Calu3 (cell line): ENCODE results near the gene NNMT. TPM values are rescaled to one million over a fixed set of nuclear protein-coding genes. Genes with fewer than 3 reads are reported as not detected.

Experiments used
- BruUV-seq: library from RNA; stranded (reverse); fragments of 400-500 nt; replicated peaks from 2 replicates; lab custom pipeline; 2021; lab: Mats Ljungman, UMichigan
- CTCF ChIA-PET: fragments of 300-600 bp; sonication (Branson Sonifier 250); formaldehyde crosslinking; loops from one replicate; lab custom pipeline; 2022; ENCODE audit warnings: antibody characterized with exemption; lab: Charles Lee
- DNase-seq: peaks from one replicate; pipeline ENCODE4 v3.0.0; 2022
- H3K27ac Mint-ChIP-seq: one replicate; pipeline ENCODE4 v1.8.0; 2022; ENCODE audit warnings: mixed read lengths; ENCODE audit not compliant: unreplicated experiment
- H3K27me3 Mint-ChIP-seq: one replicate; pipeline ENCODE4 v1.8.0; 2022; ENCODE audit warnings: mixed read lengths; ENCODE audit not compliant: unreplicated experiment
- H3K36me3 Mint-ChIP-seq: one replicate; pipeline ENCODE4 v1.8.0; 2022; ENCODE audit warnings: mild to moderate bottlenecking, moderate library complexity, mixed read lengths; ENCODE audit not compliant: insufficient read depth, unreplicated experiment
- H3K4me1 Mint-ChIP-seq: one replicate; pipeline ENCODE4 v1.8.0; 2022; ENCODE audit warnings: mild to moderate bottlenecking, low read depth, mixed read lengths; ENCODE audit not compliant: unreplicated experiment
- H3K4me3 Mint-ChIP-seq: one replicate; pipeline ENCODE4 v1.8.0; 2022; ENCODE audit warnings: mild to moderate bottlenecking, low read depth, moderate library complexity, mixed read lengths; ENCODE audit not compliant: unreplicated experiment
- H3K9me3 Mint-ChIP-seq: one replicate; pipeline ENCODE4 v1.8.0; 2022; ENCODE audit warnings: low read depth, mixed read lengths; ENCODE audit not compliant: unreplicated experiment
- CTCF ChIP-seq: fragments of 200-600 bp; IDR thresholded peaks from one replicate; pipeline ENCODE4 v1.8.0; 2022; ENCODE audit warnings: antibody characterized with exemption; ENCODE audit not compliant: unreplicated experiment
- intact Hi-C: fragments of 100-400 bp; cut with micrococcal nuclease; formaldehyde crosslinking; loops from one replicate; pipeline ENCODE4 v1.10.0; 2022; ENCODE audit not compliant: unreplicated experiment
- total RNA-seq: library from RNA; stranded (reverse); gene quantifications from 2 replicates; pipeline ENCODE4 v1.2.3, GENCODE V29; 2022

NNMT gene
- total RNA-seq, 1 experiment from 2014 or later = 116 TPM

GRCh38 chr11:114342476-114342875 lies 46.3 kb downstream of the NNMT start:
- CTCF ChIA-PET = no interaction called here
- H3K4me3 Mint-ChIP-seq = no peak overlapping the region
- no peaks in the 10 kb centered on the region for H3K27me3 Mint-ChIP-seq
- H3K27ac Mint-ChIP-seq = no peak overlapping the region
- H3K9me3 Mint-ChIP-seq = no peaks in the 10 kb centered on the region
- no peak for TF ChIP-seq CTCF
- no TSS peak for BruUV-seq
- intact Hi-C loops = no loop called here
- H3K36me3 Mint-ChIP-seq = no peaks in the 10 kb centered on the region
- H3K4me1 Mint-ChIP-seq = no peaks in the 10 kb centered on the region
- DNase-seq = no peak

GRCh38 chr11:114343020-114343419 lies 46.8 kb downstream of the NNMT start:
- H3K36me3 Mint-ChIP-seq = no peaks in the 10 kb centered on the region
- no peak for TF ChIP-seq CTCF
- no peak overlapping the region for H3K4me3 Mint-ChIP-seq
- no peaks in the 10 kb centered on the region for H3K27me3 Mint-ChIP-seq
- H3K27ac Mint-ChIP-seq = no peak overlapping the region
- no peaks in the 10 kb centered on the region for H3K9me3 Mint-ChIP-seq
- intact Hi-C loops = no loop called here
- no peak for DNase-seq
- BruUV-seq = no TSS peak
- CTCF ChIA-PET = no interaction called here
- no peaks in the 10 kb centered on the region for H3K4me1 Mint-ChIP-seq

GRCh38 chr11:114343493-114343892 lies 47.3 kb downstream of the NNMT start:
- Mint-ChIP-seq H3K27ac (no peak overlapping the region), H3K4me3 (no peak overlapping the region), H3K9me3 (no peaks in the 10 kb centered on the region), H3K36me3 (no peaks in the 10 kb centered on the region), H3K4me1 (no peaks in the 10 kb centered on the region), H3K27me3 (no peaks in the 10 kb centered on the region)
- no peak for DNase-seq
- no TSS peak for BruUV-seq
- no peak for TF ChIP-seq CTCF
- intact Hi-C loops = no loop called here
- CTCF ChIA-PET = no interaction called here

- intact Hi-C loops = no loop called here
- Mint-ChIP-seq H3K36me3 (no peaks in the 10 kb centered on the region), H3K27ac (no peak overlapping the region), H3K4me3 (no peak overlapping the region), H3K4me1 (no peaks in the 10 kb centered on the region), H3K9me3 (no peaks in the 10 kb centered on the region), H3K27me3 (no peaks in the 10 kb centered on the region)
- TF ChIP-seq CTCF = no peak
- no peak for DNase-seq
- BruUV-seq = no TSS peak
- CTCF ChIA-PET = interaction anchor here (0.6 kb wide), 1 partner anchor 50 kb away, joined by 3 read pairs; no protein-coding TSS in a partner anchor
Observed at GRCh38 chr11:114344494-114344893, 48.3 kb downstream of the NNMT start.
